Osteocyte (in vitro differentiated cells): ENCODE measurements around the gene BLTP3A. TPM values are rescaled to one million over a fixed set of nuclear protein-coding genes. Genes with fewer than 3 reads are reported as not detected.
"Not testable (repeated sequence)": the region's sequence is repeated elsewhere in the genome, so short reads cannot be mapped to it uniquely, and the experiment has no call there.

Experiments
- DNase-seq: peaks from one replicate; pipeline ENCODE4 v3.0.0; 2021; ENCODE audit warnings: mixed read lengths; ENCODE audit not compliant: unreplicated experiment; ENCODE audit errors: extremely low spot score
- H3K27ac Mint-ChIP-seq: one replicate; pipeline ENCODE4 v1.8.0; 2021; ENCODE audit warnings: mild to moderate bottlenecking, mixed read lengths; ENCODE audit not compliant: unreplicated experiment
- H3K27me3 Mint-ChIP-seq: one replicate; pipeline ENCODE4 v1.8.0; 2021; ENCODE audit warnings: mixed read lengths; ENCODE audit not compliant: unreplicated experiment
- H3K36me3 Mint-ChIP-seq: one replicate; pipeline ENCODE4 v1.8.0; 2021; ENCODE audit warnings: mixed read lengths; ENCODE audit not compliant: unreplicated experiment
- H3K4me1 Mint-ChIP-seq: one replicate; pipeline ENCODE4 v1.8.0; 2021; ENCODE audit warnings: mixed read lengths; ENCODE audit not compliant: unreplicated experiment
- H3K4me3 Mint-ChIP-seq: one replicate; pipeline ENCODE4 v1.8.0; 2021; ENCODE audit warnings: mild to moderate bottlenecking, moderate library complexity, mixed read lengths; ENCODE audit not compliant: unreplicated experiment
- H3K9me3 Mint-ChIP-seq: one replicate; pipeline ENCODE4 v1.8.0; 2021; ENCODE audit warnings: mixed read lengths; ENCODE audit not compliant: unreplicated experiment
- total RNA-seq: library from RNA; stranded (reverse); gene quantifications from 2 replicates; pipeline ENCODE4 v1.2.1, GENCODE V29; 2021
- TF ChIP-seq, protein P1 (sequence below): fragments of 200-600 bp; sonication (generic); IDR thresholded peaks from 2 replicates; pipeline ENCODE4 v1.5.0; 2021; ENCODE audit warnings: antibody characterized with exemption, mild to moderate bottlenecking, moderate library complexity

The BLTP3A gene
- total RNA-seq, 1 donor from 2014 or later: 18.4 TPM

DNA sequence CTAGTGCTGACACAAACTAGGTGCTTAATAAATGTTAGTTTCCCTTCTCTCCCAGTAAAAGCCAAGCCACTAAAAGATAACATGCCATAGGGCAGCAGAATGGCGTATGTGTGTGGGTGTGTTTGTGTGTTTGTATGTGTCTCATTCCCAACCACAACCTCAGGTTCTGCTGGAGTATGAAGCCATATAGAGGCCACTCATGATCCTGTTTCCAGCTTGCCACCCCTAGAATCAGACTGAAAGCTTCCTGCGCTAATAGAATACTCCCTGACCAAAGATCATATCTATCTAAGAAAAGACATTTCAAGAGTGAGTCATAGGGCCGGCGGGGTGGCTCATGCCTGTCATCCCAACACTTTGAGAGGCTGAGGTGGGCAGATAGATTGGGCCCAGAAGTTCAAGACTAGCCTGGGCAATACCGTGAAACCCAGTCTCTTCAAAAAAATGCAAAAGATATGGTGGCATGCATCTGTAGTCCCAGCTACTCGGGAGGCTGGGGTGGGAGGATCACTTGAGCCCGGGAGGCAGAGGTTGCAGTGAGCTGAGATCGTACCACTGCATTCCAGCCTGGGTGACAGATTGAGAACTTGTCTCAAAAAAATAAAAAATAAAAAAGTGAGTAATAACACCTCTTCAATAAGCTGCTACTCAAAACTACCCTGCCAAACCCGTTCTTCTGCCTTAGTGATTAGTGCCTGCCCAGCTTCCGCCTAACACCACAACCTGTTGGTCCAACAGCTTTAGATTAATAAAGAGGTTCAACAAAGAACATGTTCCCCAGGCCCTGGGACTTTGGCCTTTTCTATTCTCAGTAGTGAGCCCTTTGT lies 46.4 kb upstream of the BLTP3A start:
- Mint-ChIP-seq H3K27me3 (peaks cover 3% of the 10 kb centered on the region), H3K4me1 (no peaks in the 10 kb centered on the region), H3K36me3 (no peaks in the 10 kb centered on the region), H3K4me3 (no peak overlapping the region), H3K9me3 (no peaks in the 10 kb centered on the region), H3K27ac (no peak overlapping the region)
- TF ChIP-seq, protein P1, sequence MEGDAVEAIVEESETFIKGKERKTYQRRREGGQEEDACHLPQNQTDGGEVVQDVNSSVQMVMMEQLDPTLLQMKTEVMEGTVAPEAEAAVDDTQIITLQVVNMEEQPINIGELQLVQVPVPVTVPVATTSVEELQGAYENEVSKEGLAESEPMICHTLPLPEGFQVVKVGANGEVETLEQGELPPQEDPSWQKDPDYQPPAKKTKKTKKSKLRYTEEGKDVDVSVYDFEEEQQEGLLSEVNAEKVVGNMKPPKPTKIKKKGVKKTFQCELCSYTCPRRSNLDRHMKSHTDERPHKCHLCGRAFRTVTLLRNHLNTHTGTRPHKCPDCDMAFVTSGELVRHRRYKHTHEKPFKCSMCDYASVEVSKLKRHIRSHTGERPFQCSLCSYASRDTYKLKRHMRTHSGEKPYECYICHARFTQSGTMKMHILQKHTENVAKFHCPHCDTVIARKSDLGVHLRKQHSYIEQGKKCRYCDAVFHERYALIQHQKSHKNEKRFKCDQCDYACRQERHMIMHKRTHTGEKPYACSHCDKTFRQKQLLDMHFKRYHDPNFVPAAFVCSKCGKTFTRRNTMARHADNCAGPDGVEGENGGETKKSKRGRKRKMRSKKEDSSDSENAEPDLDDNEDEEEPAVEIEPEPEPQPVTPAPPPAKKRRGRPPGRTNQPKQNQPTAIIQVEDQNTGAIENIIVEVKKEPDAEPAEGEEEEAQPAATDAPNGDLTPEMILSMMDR: no peak
- no peak for DNase-seq

DNA sequence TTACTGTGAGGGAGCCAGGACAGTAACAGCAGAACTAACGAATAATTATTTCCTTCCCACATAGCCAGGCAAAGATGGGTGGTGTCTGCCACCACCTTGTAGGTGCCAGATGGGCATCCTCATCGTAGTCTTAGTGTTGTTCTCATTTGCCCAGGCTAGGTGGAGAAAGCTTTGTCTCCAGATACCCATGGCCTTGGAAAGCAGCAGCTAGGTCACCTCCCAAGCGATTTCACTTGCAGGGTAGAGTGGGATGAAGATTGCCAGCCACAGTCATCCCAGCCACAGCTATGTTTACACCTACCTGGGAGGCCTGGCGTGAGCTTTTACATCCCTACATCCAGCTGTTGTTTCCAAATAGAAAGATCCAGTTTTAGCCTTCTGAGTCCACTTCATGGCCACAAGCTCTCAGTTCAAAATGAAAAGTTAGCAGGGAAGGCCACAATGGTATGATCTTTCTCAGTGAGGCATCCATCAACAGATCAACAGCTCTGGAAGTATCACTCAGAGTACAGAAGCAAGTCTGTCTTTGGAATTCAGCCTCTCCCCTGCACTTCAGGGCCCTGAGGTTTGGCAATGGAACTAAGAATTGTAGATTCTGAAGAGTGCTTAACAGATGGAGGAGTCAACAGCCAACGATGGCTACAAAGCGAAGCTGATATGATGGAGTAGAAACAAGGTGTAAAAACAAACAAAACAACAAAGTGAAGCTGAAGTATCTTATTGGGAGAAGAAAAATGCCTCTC lies 45.6 kb upstream of the BLTP3A start:
- no peak overlapping the region for H3K4me3 Mint-ChIP-seq
- TF ChIP-seq, protein P1: no peak
- H3K9me3 Mint-ChIP-seq: no peaks in the 10 kb centered on the region
- no peak for DNase-seq
- no peaks in the 10 kb centered on the region for H3K4me1 Mint-ChIP-seq
- no peak overlapping the region for H3K27ac Mint-ChIP-seq
- H3K36me3 Mint-ChIP-seq: no peaks in the 10 kb centered on the region
- peaks cover 3% of the 10 kb centered on the region for H3K27me3 Mint-ChIP-seq

DNA sequence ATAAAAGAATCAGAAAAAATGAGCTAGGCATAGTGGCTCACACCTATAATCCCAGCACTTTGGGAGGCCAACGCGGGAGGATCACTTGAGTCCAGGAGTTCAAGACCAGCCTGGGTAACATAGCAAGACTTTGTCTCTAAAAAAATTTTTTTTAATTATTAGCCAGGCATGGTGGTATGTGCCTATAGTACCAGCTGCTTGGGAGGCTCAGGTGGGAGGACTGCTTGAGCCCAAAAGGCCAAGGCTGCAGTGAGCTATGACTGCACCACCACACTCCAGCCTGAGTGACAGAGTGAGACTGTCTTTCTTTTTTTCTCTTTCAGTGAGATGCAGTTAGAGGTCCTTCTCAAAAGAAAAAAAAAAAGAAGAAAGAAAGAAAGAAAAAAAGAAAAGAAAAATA lies 43.1 kb upstream of the BLTP3A start:
- no peak for DNase-seq
- Mint-ChIP-seq H3K4me3 (no peak overlapping the region), H3K27me3 (peaks cover 3% of the 10 kb centered on the region), H3K4me1 (no peaks in the 10 kb centered on the region), H3K27ac (no peak overlapping the region), H3K9me3 (no peaks in the 10 kb centered on the region), H3K36me3 (no peaks in the 10 kb centered on the region)
- TF ChIP-seq, protein P1: no peak

DNA sequence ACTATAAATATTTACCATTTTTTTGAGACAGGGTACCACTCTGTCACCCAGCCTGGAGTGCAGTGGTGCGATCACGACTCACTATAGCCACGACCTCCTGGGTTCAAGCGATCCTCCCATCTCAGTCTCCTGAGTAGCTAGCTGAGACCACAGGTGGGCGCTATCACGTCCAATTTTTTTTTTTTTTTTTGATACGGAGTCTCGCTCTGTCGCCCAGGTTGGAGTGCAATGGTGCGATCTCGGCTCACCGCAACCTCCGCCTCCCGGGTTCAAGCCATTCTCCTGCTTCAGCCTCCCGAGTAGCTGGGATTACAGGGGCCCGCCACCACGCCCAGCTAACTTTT lies 35.4 kb upstream of the BLTP3A start:
- H3K4me3 Mint-ChIP-seq, H3K27ac Mint-ChIP-seq: not testable (repeated sequence)

More for the DNA sequence above, 35.4 kb upstream of the BLTP3A start:
- DNase-seq, H3K27me3 Mint-ChIP-seq, H3K36me3 Mint-ChIP-seq, H3K4me1 Mint-ChIP-seq, H3K9me3 Mint-ChIP-seq: not testable (repeated sequence)
- TF ChIP-seq, protein P1: peak; percentile 44
